WERI-Rb-1 (cell line): ENCODE data around the gene NRXN3.

Experiments
- DNase-seq: peaks from one replicate; pipeline ENCODE4 v3.0.0-alpha.2; 2020
- H3K27ac ChIP-seq: fragments of 250-450 bp; sonication (Bioruptor Pico); 2 replicates; pipeline ENCODE4 v1.5.1; 2020; ENCODE audit warnings: mild to moderate bottlenecking, moderate library complexity
- H3K27me3 ChIP-seq: fragments of 250-450 bp; sonication (Bioruptor Pico); 2 replicates; pipeline ENCODE4 v1.5.1; 2021; ENCODE audit warnings: mild to moderate bottlenecking, low read depth, moderate library complexity; ENCODE audit not compliant: insufficient read depth, severe bottlenecking
- H3K36me3 ChIP-seq: fragments of 250-450 bp; sonication (Bioruptor Pico); 2 replicates; pipeline ENCODE4 v1.5.1; 2020; ENCODE audit warnings: mild to moderate bottlenecking, moderate library complexity
- H3K4me3 ChIP-seq: 2 replicates; pipeline ENCODE4 v1.5.1; 2011; ENCODE audit warnings: low read depth, mild to moderate bottlenecking, control low read depth, low read length
- H3K9me3 ChIP-seq: fragments of 250-450 bp; sonication (Bioruptor Pico); 2 replicates; pipeline ENCODE4 v1.5.1; 2021; ENCODE audit warnings: mild to moderate bottlenecking, moderate library complexity; ENCODE audit not compliant: severe bottlenecking
- TF ChIP-seq, protein P1 (sequence below): IDR thresholded peaks from 2 replicates; pipeline ENCODE4 v1.5.1; 2011; ENCODE audit warnings: low read depth, mild to moderate bottlenecking, control low read depth, inconsistent platforms, low read length

Gene NRXN3

DNA sequence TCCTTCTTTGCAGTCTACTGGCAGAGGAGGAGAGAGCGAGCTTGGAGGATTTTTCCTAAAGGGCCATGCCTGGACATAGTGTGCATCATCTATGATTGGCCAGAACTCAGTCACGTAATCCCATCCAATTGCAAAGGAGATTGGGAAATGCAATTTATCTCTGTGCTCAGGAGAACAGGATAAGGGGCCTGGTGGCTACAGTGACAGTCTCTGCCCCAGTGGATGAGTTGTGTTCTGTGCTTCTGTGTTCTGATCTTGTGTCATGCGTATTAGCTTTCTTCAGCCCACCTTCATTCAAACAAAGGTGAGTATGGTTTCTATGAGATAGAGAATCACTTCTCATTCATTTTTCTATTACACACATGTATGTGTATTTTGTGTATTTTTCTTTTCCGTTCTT, 144.3 kb downstream of the NRXN3 start:
- Histone ChIP-seq H3K27me3 (no peaks in the 10 kb centered on the region), H3K9me3 (no peaks in the 10 kb centered on the region), H3K36me3 (no peaks in the 10 kb centered on the region), H3K27ac (no peak overlapping the region), H3K4me3 (no peak overlapping the region)
- no peak for DNase-seq
- TF ChIP-seq, protein P1, sequence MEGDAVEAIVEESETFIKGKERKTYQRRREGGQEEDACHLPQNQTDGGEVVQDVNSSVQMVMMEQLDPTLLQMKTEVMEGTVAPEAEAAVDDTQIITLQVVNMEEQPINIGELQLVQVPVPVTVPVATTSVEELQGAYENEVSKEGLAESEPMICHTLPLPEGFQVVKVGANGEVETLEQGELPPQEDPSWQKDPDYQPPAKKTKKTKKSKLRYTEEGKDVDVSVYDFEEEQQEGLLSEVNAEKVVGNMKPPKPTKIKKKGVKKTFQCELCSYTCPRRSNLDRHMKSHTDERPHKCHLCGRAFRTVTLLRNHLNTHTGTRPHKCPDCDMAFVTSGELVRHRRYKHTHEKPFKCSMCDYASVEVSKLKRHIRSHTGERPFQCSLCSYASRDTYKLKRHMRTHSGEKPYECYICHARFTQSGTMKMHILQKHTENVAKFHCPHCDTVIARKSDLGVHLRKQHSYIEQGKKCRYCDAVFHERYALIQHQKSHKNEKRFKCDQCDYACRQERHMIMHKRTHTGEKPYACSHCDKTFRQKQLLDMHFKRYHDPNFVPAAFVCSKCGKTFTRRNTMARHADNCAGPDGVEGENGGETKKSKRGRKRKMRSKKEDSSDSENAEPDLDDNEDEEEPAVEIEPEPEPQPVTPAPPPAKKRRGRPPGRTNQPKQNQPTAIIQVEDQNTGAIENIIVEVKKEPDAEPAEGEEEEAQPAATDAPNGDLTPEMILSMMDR, result no peak

DNA sequence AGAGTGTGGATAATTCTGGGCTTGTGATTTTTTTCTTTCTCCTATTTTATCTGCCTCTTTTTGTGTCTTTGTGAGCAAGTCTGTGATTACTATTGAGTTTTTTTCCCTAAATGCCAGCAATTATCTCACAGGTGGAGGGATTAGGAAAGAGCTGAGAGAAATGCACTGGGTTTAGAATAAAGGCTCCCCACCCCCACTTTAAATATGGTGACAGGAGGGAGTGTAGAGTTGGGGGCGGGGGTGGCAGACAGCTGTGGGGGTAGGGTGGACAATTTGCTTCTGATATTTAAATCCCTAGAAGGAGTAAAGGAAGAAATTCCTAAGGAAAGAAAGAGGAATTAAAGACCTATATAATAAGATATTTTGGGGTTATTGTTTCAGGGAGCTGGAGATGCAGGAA, 145.9 kb downstream of the NRXN3 start:
- no peaks in the 10 kb centered on the region for H3K27me3 ChIP-seq
- H3K9me3 ChIP-seq, result no peaks in the 10 kb centered on the region
- TF ChIP-seq, protein P1, result no peak
- peak; percentile 67 for DNase-seq
- peak overlapping the region; percentile 54 for H3K27ac ChIP-seq
- H3K36me3 ChIP-seq, result no peaks in the 10 kb centered on the region
- no peak overlapping the region for H3K4me3 ChIP-seq

DNA sequence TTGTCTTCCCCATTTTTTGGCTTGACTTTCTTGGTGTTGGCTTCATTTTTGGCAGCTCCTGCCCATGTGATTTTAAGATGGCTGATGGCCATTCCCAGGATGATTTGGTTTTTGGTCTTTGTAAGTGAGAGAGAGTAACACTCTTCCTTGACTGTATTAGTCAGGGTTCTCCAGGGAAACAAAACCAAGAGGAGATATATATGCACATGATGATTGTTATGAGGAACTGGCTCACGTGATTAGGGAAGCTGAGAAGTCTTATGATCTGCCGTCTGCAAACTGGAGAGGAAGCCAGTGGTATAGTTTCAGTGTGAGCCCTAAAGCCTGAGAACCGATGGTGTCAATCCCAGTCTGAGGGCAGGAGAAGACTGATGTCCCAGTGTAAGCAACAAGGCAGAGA, 146.6 kb downstream of the NRXN3 start:
- Histone ChIP-seq H3K27ac (peak overlapping the region; percentile 54), H3K36me3 (no peaks in the 10 kb centered on the region), H3K9me3 (no peaks in the 10 kb centered on the region), H3K27me3 (no peaks in the 10 kb centered on the region), H3K4me3 (no peak overlapping the region)
- TF ChIP-seq, protein P1, result no peak
- DNase-seq, result no peak

DNA sequence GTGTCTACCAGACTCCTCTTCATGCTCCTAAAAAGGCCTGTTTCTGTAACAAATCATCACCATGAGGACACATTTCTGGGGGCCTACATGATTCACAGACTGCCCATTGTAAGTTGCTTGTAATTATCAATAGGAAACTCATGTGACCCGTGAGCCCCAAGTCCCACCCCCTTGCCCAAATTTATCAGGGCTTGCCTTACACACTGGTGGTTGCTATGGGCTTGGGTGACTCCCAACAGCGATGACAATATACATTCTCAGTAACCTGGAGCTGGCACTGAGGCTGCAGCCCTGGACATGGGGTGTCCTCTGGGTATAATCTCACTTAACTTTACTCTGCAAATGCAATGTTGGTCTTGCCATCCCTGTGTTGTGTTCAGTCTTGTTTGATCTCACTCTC, 149.2 kb downstream of the NRXN3 start:
- TF ChIP-seq, protein P1, result no peak
- no peaks in the 10 kb centered on the region for H3K27me3 ChIP-seq
- no peak overlapping the region for H3K4me3 ChIP-seq
- no peak for DNase-seq
- no peaks in the 10 kb centered on the region for H3K36me3 ChIP-seq
- no peaks in the 10 kb centered on the region for H3K9me3 ChIP-seq
- H3K27ac ChIP-seq, result peak overlapping the region; percentile 59; the same call in 1 of the 2 replicates

DNA sequence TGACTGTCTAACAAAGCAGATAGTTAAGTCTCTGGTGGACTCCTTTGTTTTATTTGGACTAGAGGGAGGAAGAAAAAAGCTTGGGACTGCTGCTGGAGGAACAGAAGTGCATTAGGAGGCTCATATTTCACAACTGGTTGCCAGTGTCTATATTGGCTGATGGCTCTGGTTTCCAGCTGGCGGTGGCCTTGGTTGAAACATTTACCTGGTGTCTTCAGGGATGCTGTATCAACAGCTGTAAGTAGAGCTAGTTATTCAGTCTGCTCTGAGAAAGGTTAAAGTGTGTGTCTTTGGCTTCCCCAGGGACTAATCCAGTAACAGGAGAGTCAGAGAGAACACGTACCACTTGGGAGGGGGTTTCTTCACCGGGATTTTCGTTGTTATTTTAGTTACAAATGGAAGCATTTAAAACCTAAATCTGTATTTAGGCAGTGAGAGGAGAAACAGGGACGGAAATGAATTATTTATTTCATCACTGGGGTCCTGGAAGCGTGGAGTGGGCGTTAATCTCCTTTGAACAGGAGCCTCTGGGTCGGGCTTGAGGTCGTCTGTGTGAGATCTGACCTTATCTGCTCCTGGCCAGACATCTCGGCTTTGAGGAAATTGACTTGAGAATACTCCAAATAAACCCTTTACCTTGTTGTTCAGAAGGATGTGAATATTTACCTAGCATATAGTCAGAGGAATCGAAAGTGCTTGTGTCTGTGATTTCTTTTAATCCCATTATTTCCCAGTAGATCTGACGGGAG, 149.9 kb downstream of the NRXN3 start:
- H3K27me3 ChIP-seq, result no peaks in the 10 kb centered on the region
- no peaks in the 10 kb centered on the region for H3K9me3 ChIP-seq
- peak; percentile 39 for DNase-seq
- H3K4me3 ChIP-seq, result peak overlapping the region; percentile 30
- H3K36me3 ChIP-seq, result no peaks in the 10 kb centered on the region
- TF ChIP-seq, protein P1, result no peak
- H3K27ac ChIP-seq, result peak overlapping the region; percentile 59

DNA sequence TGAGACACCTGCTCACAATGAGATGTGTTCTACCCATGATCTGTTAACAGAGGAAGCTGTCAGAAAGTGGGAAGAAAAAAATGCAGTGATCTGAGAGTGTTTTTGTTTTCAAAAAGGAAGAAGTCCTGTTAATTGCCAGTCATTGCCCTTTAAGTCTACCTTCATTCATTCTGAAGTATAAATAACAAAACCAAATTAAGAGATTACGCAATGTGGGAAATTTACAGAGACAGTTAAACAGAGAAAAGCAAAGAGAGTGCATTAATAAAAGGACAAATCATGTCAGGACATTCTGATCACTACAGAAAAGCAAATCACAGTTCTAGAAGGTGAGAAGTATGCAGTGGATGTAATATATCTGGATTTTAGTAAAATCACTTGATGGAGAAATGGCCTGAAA, 154.2 kb downstream of the NRXN3 start:
- no peaks in the 10 kb centered on the region for H3K36me3 ChIP-seq
- no peak overlapping the region for H3K4me3 ChIP-seq
- H3K27me3 ChIP-seq, result no peaks in the 10 kb centered on the region
- no peaks in the 10 kb centered on the region for H3K9me3 ChIP-seq
- no peak for DNase-seq
- no peak overlapping the region for H3K27ac ChIP-seq
- TF ChIP-seq, protein P1, result no peak
